RPMI7951 (cell line): Measurements from ENCODE around the gene EHHADH. TPM values are rescaled to one million over a fixed set of nuclear protein-coding genes. Genes with fewer than 3 reads are reported as not detected.

Source experiments
- DNase-seq: peaks from one replicate; pipeline ENCODE4 v3.0.0-alpha.2; 2012; ENCODE audit warnings: low read depth
- total RNA-seq: library from RNA; depleted of rRNA; stranded (reverse); fragments of >200 nt; shearing (Covaris generic); gene quantifications from 2 replicates; pipeline ENCODE4 v1.2.3, GENCODE V29; 2014; rRNA removed

The EHHADH gene
- total RNA-seq, 1 experiment from 2014 or later = 14.8 TPM

DNA sequence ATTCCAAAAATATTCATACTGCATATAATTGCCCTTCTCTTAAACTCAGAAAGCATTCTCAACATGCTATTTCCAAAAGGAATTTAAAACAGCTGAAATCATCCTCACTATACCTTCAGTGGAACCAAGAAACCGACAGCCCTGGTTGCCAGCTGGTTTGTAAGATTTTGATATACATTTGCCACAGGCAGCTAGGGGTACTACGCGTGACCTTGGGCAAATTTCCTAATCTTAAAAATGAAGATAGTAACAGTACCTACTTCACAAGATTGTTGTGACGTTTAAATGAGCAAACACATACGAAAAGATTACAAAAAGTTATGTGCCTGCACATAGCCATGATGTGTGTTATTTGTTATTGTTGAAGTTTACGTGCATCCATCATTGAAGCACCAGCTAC lies 108.3 kb downstream of the EHHADH start:
- DNase-seq = no peak

DNA sequence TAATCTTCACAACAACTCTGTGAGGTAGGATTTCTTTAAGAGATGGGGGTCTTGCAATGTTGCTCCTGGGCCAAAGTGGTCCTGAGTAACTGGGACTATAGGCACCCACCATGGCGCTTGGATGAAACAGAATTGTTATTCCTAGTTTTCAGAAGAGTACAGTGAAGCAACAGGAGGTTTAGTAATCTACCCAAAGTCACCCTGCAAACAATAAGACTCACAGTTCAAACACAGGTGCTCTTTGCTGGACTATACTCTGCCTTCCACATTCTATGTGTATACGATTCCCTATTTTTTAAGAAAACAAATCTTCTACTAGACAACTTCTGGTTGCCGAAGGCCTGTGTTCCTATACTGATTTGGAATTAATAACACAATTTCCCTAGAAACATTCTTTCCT lies 109.1 kb downstream of the EHHADH start:
- DNase-seq = no peak

Other genes starting within 250 kb of the EHHADH start
- gene C3orf70, start 101.0 kb downstream of the EHHADH start, total RNA-seq = 8.2 and 8.4 TPM in 2 replicates
- gene MAP3K13, start 109.1 kb upstream of the EHHADH start, total RNA-seq = 31.0 and 33.1 TPM in 2 replicates
- 9.4 and 11.9 TPM in 2 replicates for gene TMEM41A, start 245.0 kb upstream of the EHHADH start, total RNA-seq